Gastrocnemius medialis (tissue), 4 donors: ENCODE results near the gene ZNF415.

ENCODE experiments used
- POLR2A ChIP-seq, 2 donors: fragments of 450-650 bp; IDR thresholded peaks; one replicate each; pipeline ENCODE4 v1.6.1; 2017; ENCODE audit warnings: antibody characterized with exemption in 2 of 2, mild to moderate bottlenecking in 2 of 2, moderate library complexity in 2 of 2
- TF ChIP-seq, protein P1 (sequence below), 5 experiments: fragments of 450-650 bp in 3 of 5; fragments of 200-600 bp in 2 of 5; sonication (generic) in 2 of 5; IDR thresholded peaks in 4 of 5; conservative IDR thresholded peaks in 1 of 5; 1 replicate in 4 of 5; 2 replicates in 1 of 5; pipeline ENCODE4 v1.5.1; 2016 to 2019; ENCODE audit warnings: antibody characterized with exemption in 5 of 5, mild to moderate bottlenecking in 3 of 5, moderate library complexity in 3 of 5

DNA sequence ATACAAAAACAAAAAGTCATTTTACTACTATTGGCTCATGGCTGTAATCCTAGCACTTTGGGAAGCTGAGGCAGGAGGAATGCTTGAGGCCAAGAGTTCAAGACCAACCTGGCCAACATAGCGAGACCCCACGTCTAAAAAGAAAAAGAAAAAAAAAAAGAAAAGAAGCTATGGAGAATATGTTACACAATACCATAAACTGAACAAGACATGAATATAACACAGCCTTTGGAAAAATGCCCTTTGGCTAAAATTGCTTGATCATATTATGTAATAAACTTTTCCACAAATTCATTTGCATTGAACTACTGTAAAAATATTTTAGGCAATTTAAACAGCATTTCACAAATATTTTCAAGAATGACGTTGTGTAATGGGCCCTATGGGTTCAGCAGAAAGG is 3.7 kb upstream of the ZNF415 start:
- no peak for TF ChIP-seq POLR2A (IDR thresholded peaks at IDR 0.05)
- TF ChIP-seq, protein P1, sequence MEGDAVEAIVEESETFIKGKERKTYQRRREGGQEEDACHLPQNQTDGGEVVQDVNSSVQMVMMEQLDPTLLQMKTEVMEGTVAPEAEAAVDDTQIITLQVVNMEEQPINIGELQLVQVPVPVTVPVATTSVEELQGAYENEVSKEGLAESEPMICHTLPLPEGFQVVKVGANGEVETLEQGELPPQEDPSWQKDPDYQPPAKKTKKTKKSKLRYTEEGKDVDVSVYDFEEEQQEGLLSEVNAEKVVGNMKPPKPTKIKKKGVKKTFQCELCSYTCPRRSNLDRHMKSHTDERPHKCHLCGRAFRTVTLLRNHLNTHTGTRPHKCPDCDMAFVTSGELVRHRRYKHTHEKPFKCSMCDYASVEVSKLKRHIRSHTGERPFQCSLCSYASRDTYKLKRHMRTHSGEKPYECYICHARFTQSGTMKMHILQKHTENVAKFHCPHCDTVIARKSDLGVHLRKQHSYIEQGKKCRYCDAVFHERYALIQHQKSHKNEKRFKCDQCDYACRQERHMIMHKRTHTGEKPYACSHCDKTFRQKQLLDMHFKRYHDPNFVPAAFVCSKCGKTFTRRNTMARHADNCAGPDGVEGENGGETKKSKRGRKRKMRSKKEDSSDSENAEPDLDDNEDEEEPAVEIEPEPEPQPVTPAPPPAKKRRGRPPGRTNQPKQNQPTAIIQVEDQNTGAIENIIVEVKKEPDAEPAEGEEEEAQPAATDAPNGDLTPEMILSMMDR (IDR thresholded peaks at IDR 0.05 in 4 of 5, conservative IDR thresholded peaks at IDR 0.05 in 1 of 5): no peak
